Urinary bladder (tissue), 4 donors: Measurements from ENCODE around the gene UBE2K. TPM values are rescaled to one million over a fixed set of nuclear protein-coding genes. Genes with fewer than 3 reads are reported as not detected.
"Not testable (repeated sequence)": the region's sequence is repeated elsewhere in the genome, so short reads cannot be mapped to it uniquely, and the experiment has no call there.

Experiments
- DNase-seq: peaks from one replicate; pipeline ENCODE4 v3.0.0-alpha.2; 2015; ENCODE audit errors: extremely low spot score
- H3K27ac ChIP-seq: one replicate; pipeline ENCODE4 v1.5.1; 2013; ENCODE audit warnings: low read depth, mild to moderate bottlenecking, moderate library complexity
- H3K36me3 ChIP-seq: one replicate; pipeline ENCODE4 v1.6.1; 2013; ENCODE audit warnings: mild to moderate bottlenecking, moderate library complexity; ENCODE audit not compliant: insufficient read depth
- H3K4me1 ChIP-seq: one replicate; pipeline ENCODE4 v1.6.1; 2013; ENCODE audit warnings: mild to moderate bottlenecking, moderate library complexity; ENCODE audit not compliant: insufficient read depth
- H3K4me3 ChIP-seq: one replicate; pipeline ENCODE4 v1.5.1; 2013; ENCODE audit warnings: low read depth, low read length
- WGBS: extraction: QIAGEN DNeasy Blood & Tissue Kit; methylation state at CpG from one replicate; pipeline ENCODE4 v1.1.7; 2013; 5-methylcytosine and 5-hydroxymethylcytosine counted together
- polyA plus RNA-seq: library from polyadenylated mRNA; stranded (reverse); fragments of 200-250 nt; gene quantifications from one replicate; pipeline ENCODE4 v1.2.3, GENCODE V29; 2013
- total RNA-seq: library from RNA; depleted of rRNA; stranded (reverse); fragments of >200 nt; gene quantifications from one replicate; pipeline ENCODE4 v1.2.3, GENCODE V29; 2014
- donor health status: healthy with polysubstance abuse.
- donor health status: healthy.

The UBE2K gene
- total and polyA plus RNA-seq, 2 donors, result 29.5 to 48.3 TPM

- 98% methylated on average over 13 of the region's 13 CpGs for WGBS
- H3K4me3 ChIP-seq, H3K36me3 ChIP-seq, H3K27ac ChIP-seq, H3K4me1 ChIP-seq, DNase-seq: not testable (repeated sequence)
Observed at GRCh38 chr4:39704789-39705188, 6.9 kb downstream of the UBE2K start.

- Histone ChIP-seq H3K36me3 (peaks cover 1% of the 10 kb centered on the region), H3K4me1 (peaks cover 2% of the 10 kb centered on the region), H3K4me3 (no peak overlapping the region), H3K27ac (no peak overlapping the region)
- no peak for DNase-seq
- WGBS, result 79% methylated on average over 6 of the region's 6 CpGs
Observed at GRCh38 chr4:39706334-39706733, 8.4 kb downstream of the UBE2K start.

- 85% methylated on average over 11 of the region's 11 CpGs for WGBS
- H3K4me3 ChIP-seq, result no peak overlapping the region
- H3K4me1 ChIP-seq, result peaks cover 2% of the 10 kb centered on the region
- peaks cover 1% of the 10 kb centered on the region for H3K36me3 ChIP-seq
- DNase-seq, result no peak
- no peak overlapping the region for H3K27ac ChIP-seq
Observed at GRCh38 chr4:39706741-39707511, 9.0 kb downstream of the UBE2K start.

DNA sequence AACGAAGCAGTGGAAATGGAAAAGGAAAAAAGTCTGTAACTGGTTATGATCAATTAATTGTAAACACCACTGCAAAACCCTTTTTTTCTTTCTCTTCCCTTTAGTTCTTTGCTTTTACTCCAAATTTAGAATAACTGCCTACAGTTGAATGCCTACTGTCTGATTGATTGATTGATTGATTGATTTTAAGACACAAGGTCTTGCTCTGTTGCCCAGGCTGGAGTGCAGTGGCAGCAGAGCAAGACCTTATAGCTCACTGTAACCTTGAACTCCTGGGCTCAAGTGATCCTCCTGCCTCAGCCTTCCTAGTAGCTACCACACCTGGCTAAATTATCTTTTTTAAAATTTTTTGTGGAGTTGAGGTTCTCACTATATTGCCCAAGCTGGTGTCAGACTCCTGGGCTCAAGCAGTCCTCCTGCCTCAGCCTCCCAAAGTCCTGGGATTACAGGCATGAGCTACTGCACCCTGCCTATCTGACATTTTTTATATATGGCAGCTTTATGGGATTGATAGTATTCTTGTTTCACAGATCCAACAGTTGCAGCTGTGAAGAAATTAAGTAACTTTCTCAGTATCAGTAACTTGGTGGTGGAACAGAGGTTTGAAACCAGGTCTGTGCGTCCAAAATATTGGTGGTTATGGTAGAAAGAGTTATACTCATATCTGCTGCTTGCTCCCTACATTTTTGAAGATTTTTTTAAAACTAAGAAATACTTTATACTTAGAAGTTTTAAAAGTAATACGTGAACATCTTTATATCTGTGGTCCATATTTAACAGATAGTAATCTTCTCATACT lies 12.4 kb downstream of the UBE2K start:
- DNase-seq, result no peak
- Histone ChIP-seq H3K4me1 (peaks cover 2% of the 10 kb centered on the region), H3K27ac (no peak overlapping the region), H3K4me3 (no peak overlapping the region), H3K36me3 (no peaks in the 10 kb centered on the region)
- WGBS, result 78% methylated on average over 3 of the region's 3 CpGs

- Histone ChIP-seq H3K36me3 (no peaks in the 10 kb centered on the region), H3K27ac (no peak overlapping the region), H3K4me3 (no peak overlapping the region), H3K4me1 (no peaks in the 10 kb centered on the region)
- no peak for DNase-seq
- 90% methylated on average over 17 of the region's 17 CpGs for WGBS
Observed at GRCh38 chr4:39712819-39713607, 15.1 kb downstream of the UBE2K start.

DNA sequence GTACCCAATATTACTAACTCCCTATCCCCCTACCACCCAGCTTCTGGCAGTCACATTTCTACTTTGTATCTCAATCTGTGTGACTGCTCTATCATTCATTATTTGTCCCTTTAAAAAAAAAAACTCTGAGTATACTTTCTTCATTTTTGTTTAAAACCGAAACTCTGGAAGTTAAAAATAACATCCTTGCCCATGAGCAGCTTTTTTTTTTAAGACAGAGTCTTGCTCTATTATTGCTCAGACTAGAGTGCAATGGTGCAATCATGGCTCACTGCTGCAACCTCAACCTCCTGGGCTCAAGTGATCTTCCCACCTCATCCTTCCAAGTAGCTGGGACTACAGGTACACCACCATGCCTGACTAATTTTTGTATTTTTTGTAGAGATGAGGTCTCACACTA lies 15.8 kb downstream of the UBE2K start:
- DNase-seq, result no peak
- WGBS, result 34% methylated on average over 1 of the region's 1 CpG
- Histone ChIP-seq H3K4me1 (no peaks in the 10 kb centered on the region), H3K27ac (no peak overlapping the region), H3K36me3 (no peaks in the 10 kb centered on the region), H3K4me3 (no peak overlapping the region)

DNA sequence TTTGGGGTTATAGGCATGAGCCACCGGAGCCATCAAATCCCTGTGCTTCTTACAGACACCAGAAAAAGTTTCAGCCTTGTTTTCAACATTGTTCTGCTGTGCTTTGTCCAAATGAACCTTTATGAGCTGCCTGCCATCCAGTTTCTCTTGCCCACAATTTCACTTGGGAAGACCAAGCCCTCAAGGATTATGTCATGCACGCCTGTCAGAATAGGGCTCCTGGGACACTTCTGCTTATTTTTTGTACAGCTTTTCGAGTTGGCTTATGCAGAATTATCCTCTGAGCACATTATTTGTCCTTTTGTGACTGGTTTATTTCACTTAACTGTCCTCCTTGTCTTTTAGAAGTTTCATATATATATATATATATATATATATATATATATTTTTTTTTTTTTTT lies 16.2 kb downstream of the UBE2K start:
- Histone ChIP-seq H3K27ac (no peak overlapping the region), H3K36me3 (no peaks in the 10 kb centered on the region), H3K4me3 (no peak overlapping the region), H3K4me1 (no peaks in the 10 kb centered on the region)
- DNase-seq, result no peak
- 57% methylated on average over 3 of the region's 3 CpGs for WGBS

- Histone ChIP-seq H3K27ac (no peak overlapping the region), H3K4me3 (no peak overlapping the region), H3K4me1 (no peaks in the 10 kb centered on the region), H3K36me3 (no peaks in the 10 kb centered on the region)
- DNase-seq, result no peak
- WGBS, result 83% methylated on average over 3 of the region's 3 CpGs
Observed at GRCh38 chr4:39715788-39716187, 17.9 kb downstream of the UBE2K start.

DNA sequence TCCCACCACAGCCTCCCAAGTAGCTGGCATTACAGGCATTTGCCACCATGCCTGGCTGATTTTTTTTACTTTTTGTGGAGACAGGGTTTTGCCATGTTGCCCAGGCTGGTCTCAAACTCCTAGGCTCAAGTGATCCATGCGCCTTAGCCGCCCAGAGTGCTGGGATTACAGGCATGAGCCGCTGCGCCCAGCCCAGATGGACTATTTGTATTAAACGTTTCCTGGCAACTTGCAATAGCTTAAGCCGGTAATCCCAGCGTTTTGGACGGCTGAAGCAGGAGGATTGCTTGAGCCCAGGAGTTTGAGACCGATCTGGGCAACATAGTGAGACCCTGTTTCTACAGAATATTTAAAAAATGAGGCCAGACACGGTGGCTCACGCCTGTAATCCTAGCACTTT lies 18.4 kb downstream of the UBE2K start:
- H3K36me3 ChIP-seq, result no peaks in the 10 kb centered on the region
- H3K4me1 ChIP-seq, result no peaks in the 10 kb centered on the region
- no peak for DNase-seq
- 65% methylated on average over 11 of the region's 11 CpGs for WGBS
- H3K4me3 ChIP-seq, result no peak overlapping the region
- H3K27ac ChIP-seq, result no peak overlapping the region

GRCh38 chr4:39717743-39718142 lies 19.8 kb downstream of the UBE2K start:
- DNase-seq, H3K4me3 ChIP-seq, H3K27ac ChIP-seq, H3K36me3 ChIP-seq, H3K4me1 ChIP-seq: not testable (repeated sequence)
- WGBS, result 88% methylated on average over 19 of the region's 19 CpGs

- Histone ChIP-seq H3K4me1 (no peaks in the 10 kb centered on the region), H3K27ac (no peak overlapping the region), H3K36me3 (no peaks in the 10 kb centered on the region), H3K4me3 (no peak overlapping the region)
- 95% methylated on average over 33 of the region's 33 CpGs for WGBS
- DNase-seq, result no peak
Observed at GRCh38 chr4:39718366-39719323, 20.7 kb downstream of the UBE2K start.

GRCh38 chr4:39719804-39720580 lies 22.1 kb downstream of the UBE2K start:
- no peaks in the 10 kb centered on the region for H3K4me1 ChIP-seq
- no peak overlapping the region for H3K4me3 ChIP-seq
- no peak for DNase-seq
- no peak overlapping the region for H3K27ac ChIP-seq
- H3K36me3 ChIP-seq, result no peaks in the 10 kb centered on the region
